Measurements from ENCODE around the gene ACAD10.

Gene ACAD10

DNA sequence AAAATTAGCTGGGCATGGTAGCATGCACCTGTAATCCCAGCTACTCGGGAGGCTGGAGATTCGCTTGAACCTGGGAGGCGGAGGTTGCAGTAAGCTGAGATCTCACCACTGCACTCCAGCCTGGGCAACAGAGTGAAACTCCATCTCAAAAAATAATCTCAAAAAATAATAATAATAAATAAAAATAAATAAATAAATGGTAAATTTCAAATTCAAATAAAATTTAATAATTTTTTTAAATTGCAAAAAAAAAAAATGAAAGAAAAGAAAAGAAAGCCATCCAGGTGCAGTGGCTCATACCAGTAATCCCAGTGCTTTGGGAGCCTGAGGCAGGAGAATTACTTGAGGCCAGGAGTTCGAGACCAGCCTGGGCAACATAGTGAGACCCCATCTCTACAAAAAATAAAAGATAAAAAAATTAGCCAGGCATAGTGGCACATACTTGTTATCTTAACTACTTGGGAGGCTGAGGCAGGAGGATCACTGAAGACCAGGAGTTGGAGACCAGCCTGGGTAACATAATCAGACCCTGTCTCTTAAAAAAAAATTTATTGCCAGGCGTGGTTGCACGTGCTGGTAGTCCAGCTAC is 117.3 kb downstream of the ACAD10 start:
- Histone ChIP-seq H3K27ac (no peak overlapping the region), H3K4me2 (no peak overlapping the region), H3K36me3 (peaks cover 0 to 90% (median 12%) of the 10 kb centered on the region in 11 experiments; a peak in 16 of 22 replicates), H3K4me3 (no peak overlapping the region), H3K27me3 (no peaks in the 10 kb centered on the region), H4K20me1 (no peaks in the 10 kb centered on the region), H3K9me3 (replicated peaks in 1 of 11) (peaks cover 0 to 17% (median 8%) of the 10 kb centered on the region in 11 experiments; a peak in 5 of 22 replicates), H3K4me1 (no peaks in the 10 kb centered on the region), H3K9ac (no peak overlapping the region)
- TF ChIP-seq Cebpa-rat (IDR thresholded peaks at IDR 0.05) = no peak

DNA sequence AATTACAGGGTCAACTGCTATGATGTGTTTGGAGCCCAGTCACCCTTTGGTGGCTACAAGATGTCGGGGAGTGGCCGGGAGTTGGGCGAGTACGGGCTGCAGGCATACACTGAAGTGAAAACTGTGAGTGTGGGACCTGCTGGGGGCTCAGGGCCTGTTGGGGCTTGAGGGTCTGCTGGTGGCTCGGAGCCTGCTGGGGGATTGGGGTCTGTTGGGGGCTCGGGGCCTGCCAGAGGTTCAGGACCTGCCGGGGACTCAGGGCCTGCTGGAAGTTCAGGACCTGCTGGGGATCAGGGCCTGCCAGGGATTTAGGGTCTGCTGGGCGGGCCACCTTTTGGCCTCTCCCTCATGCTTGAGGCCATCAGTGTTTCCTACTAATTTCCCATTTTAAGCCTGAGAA is 118.0 kb downstream of the ACAD10 start:
- no peak for TF ChIP-seq Cebpa-rat (IDR thresholded peaks at IDR 0.05)
- peaks cover 0 to 85% (median 12%) of the 10 kb centered on the region in 11 experiments; a peak in 16 of 22 replicates for H3K36me3 ChIP-seq

DNA sequence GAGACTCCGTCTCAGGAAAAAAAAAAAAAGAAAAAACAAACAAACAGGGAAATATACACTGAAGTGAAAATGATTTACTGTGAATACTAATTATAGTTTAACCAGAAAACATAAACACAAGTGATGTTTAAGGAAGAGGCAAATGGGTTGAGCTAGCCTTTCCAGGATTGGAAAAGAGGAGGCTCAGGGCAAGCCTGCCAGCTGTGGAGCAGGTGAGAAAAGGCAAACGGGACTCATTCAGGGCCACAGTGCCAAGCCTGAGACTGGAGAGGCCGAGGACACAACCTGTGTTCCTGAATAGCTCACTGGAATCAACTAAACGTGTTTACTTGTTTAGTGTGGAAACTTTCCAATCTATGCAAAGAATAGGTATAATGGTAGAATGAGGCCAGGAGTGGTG is 120.5 kb downstream of the ACAD10 start:
- Histone ChIP-seq H3K27ac (no peak overlapping the region), H3K4me1 (no peaks in the 10 kb centered on the region), H4K20me1 (no peaks in the 10 kb centered on the region), H3K27me3 (no peaks in the 10 kb centered on the region), H3K9ac (no peak overlapping the region), H3K4me2 (no peak overlapping the region), H3K4me3 (no peak overlapping the region), H3K36me3 (peaks cover 0 to 84% (median 0%) of the 10 kb centered on the region in 11 experiments; a peak in 9 of 22 replicates), H3K9me3 (replicated peaks in 1 of 11) (peaks cover 0 to 15% (median 1%) of the 10 kb centered on the region in 11 experiments; a peak in 5 of 22 replicates)
- no peak for TF ChIP-seq Cebpa-rat (IDR thresholded peaks at IDR 0.05)

More for the DNA sequence above, 118.0 kb downstream of the ACAD10 start:
- H3K9ac ChIP-seq = no peak overlapping the region
- no peak overlapping the region for H3K4me3 ChIP-seq
- peaks cover 0 to 17% (median 8%) of the 10 kb centered on the region in 11 experiments; a peak in 5 of 22 replicates for H3K9me3 ChIP-seq (replicated peaks in 1 of 11)
- H3K27ac ChIP-seq = no peak overlapping the region
- no peaks in the 10 kb centered on the region for H3K27me3 ChIP-seq
- no peak overlapping the region for H3K4me2 ChIP-seq
- H3K4me1 ChIP-seq = no peaks in the 10 kb centered on the region
- no peaks in the 10 kb centered on the region for H4K20me1 ChIP-seq

Measured in BLaER1 treated with 17β-estradiol and CSF1 and Interleukin-3, amounts not matched to agents 10 nM and 100 nM (cell line).